ENCODE results near the gene ANKRD23.

Gene ANKRD23

DNA sequence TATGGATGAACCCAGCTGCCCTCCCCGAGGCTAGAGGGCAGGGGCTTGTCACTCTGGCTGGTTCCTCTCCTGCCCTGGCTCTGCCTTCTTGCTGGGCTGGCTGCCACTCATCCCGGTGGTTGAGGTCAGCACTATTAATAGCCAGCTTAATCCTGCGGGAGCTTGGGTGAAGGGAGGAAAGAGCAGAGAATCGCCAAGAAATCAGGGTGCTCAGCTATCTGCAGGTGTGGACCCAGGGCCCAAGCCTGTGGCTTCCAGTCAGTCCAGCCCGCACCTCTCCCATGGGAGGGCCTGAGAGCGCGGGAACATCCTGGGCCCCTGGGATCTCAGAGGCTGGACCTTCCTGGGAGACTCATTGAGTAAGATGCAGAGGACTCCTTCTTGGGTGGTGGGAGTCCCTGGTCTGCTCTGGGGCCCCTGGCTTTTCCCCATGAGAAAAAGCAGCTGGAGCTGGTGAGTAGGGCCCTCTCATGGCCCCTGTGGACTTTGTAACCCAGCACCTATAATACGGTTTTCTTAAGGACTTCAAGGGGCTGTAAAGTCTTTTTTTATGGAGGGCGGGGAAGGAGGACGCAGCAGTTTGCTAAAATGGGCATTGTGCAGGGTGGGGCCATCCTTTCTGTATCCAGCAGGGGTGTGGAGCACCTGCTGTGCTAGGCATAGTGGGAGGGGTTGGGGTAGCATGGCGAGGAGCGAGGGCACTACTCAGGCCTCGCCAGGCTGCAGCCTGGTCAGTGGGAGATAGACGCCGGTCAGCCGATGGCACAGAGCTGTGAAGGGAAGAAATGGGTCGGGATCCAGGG lies 55.2 kb downstream of the ANKRD23 start:
- Histone ChIP-seq H3K9me3 (ENCODE audit: control insufficient read depth, low read length) (no peaks in the 10 kb centered on the region), H3K4me3 (ENCODE audit: insufficient read depth, low read depth, low read length, poor library complexity, severe bottlenecking) (no peak overlapping the region), H3K27ac (ENCODE audit: insufficient read depth, low read length, poor library complexity, severe bottlenecking) (no peak overlapping the region), H3K36me3 (ENCODE audit: control insufficient read depth, insufficient read depth, low read length) (no peaks in the 10 kb centered on the region), H3K27me3 (replicated peaks; ENCODE audit: control insufficient read depth, insufficient read depth, low read length, poor library complexity, severe bottlenecking) (no peaks in the 10 kb centered on the region), H3K4me1 (ENCODE audit: control insufficient read depth, insufficient read depth, low read length, poor library complexity, severe bottlenecking) (no peaks in the 10 kb centered on the region)
- no peak for DNase-seq
